ENCODE data around the gene FAM174B. TPM values are rescaled to one million over a fixed set of nuclear protein-coding genes. Genes with fewer than 3 reads are reported as not detected.

Gene FAM174B
- total RNA-seq, 4 donors from 2014 or later = 15.4 to 75.2 (median 18.3) TPM

DNA sequence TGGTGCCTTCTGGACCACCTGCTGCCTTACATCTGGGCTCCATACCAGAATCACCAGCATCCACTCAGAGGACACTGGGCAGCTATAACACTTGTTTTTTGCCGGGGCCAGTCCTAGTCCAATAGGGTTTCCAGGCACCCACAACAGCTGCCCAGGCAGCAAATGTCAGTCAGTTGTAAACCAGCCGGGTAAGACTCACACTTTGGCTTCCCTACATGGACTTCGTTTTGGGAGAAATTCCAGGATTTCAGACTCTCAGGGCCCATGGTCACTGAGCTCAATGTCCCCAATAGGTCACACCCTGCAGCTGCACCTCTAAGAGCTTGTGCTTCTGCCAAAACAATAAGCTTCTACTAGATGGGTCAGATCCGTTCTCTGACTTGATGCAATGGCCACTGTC lies 83.8 kb downstream of the FAM174B start:
- no peak for DNase-seq
- Histone ChIP-seq H3K9me3 (no peaks in the 10 kb centered on the region), H3K36me3 (no peaks in the 10 kb centered on the region), H3K4me1 (no peaks in the 10 kb centered on the region), H3K4me3 (no peak overlapping the region), H3K27me3 (no peaks in the 10 kb centered on the region), H3K27ac (no peak overlapping the region)
- intact Hi-C loops (cut with DNase I; ENCODE audit: low total_unique reads) (no loop called here), in situ Hi-C loops (cut with MboI; ENCODE audit: low pct_ligation_motif_present in 1 of 4, low pct_unique_long_range_greater_than_20kb in 1 of 4, low sequenced_read_pairs in 3 of 4) (no loop called here)
- TF ChIP-seq POLR2AphosphoS5 (IDR thresholded peaks at IDR 0.05) (no peak), EP300 (IDR thresholded peaks at IDR 0.05; ENCODE audit: low read depth) (no peak), POLR2A (IDR thresholded peaks at IDR 0.05) (no peak)
- TF ChIP-seq, protein P1, sequence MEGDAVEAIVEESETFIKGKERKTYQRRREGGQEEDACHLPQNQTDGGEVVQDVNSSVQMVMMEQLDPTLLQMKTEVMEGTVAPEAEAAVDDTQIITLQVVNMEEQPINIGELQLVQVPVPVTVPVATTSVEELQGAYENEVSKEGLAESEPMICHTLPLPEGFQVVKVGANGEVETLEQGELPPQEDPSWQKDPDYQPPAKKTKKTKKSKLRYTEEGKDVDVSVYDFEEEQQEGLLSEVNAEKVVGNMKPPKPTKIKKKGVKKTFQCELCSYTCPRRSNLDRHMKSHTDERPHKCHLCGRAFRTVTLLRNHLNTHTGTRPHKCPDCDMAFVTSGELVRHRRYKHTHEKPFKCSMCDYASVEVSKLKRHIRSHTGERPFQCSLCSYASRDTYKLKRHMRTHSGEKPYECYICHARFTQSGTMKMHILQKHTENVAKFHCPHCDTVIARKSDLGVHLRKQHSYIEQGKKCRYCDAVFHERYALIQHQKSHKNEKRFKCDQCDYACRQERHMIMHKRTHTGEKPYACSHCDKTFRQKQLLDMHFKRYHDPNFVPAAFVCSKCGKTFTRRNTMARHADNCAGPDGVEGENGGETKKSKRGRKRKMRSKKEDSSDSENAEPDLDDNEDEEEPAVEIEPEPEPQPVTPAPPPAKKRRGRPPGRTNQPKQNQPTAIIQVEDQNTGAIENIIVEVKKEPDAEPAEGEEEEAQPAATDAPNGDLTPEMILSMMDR (IDR thresholded peaks at IDR 0.05) = no peak
- 70 to 80% methylated on average over 1 to 4 of the region's 4 CpGs for WGBS, 2 donors (ENCODE audit: low coverage in 1 of 2)

DNA sequence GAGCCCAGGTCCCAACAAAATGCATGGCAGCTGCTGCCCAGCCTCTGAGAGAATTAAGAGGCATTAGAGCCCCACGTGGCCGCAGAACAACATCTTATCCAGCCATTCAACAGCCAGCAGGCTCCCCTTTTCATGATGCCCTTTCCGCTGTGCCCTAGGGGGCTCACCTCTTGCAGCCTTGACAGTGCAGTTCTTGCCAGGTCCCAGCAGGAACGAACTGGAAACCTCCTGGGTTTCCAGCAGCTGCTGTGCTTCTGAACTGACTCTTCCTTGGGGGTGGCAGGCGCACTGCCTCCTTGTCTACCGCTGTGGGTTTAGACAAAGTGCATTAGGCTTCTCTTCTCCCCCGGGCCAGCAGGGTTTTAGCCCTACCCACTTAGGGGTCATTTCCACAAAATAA lies 85.2 kb downstream of the FAM174B start:
- in situ Hi-C loops (cut with MboI; ENCODE audit: low pct_ligation_motif_present in 1 of 4, low pct_unique_long_range_greater_than_20kb in 1 of 4, low sequenced_read_pairs in 3 of 4) = no loop called here
- 58 to 100% methylated on average over 2 to 6 of the region's 7 CpGs for WGBS, 2 donors (ENCODE audit: low coverage in 1 of 2)
- intact Hi-C loops (cut with DNase I; ENCODE audit: low total_unique reads) = no loop called here

GRCh38 chr15:92569778-92570177 lies 85.8 kb downstream of the FAM174B start:
- DNase-seq = no peak
- no peak for TF ChIP-seq EP300 (IDR thresholded peaks at IDR 0.05; ENCODE audit: low read depth)
- TF ChIP-seq POLR2AphosphoS5 (IDR thresholded peaks at IDR 0.05) = no peak
- TF ChIP-seq, protein P1 (IDR thresholded peaks at IDR 0.05) = no peak
- TF ChIP-seq POLR2A (IDR thresholded peaks at IDR 0.05) = no peak
- Histone ChIP-seq H3K9me3 (no peaks in the 10 kb centered on the region), H3K27me3 (no peaks in the 10 kb centered on the region), H3K4me3 (no peak overlapping the region), H3K27ac (no peak overlapping the region), H3K36me3 (no peaks in the 10 kb centered on the region), H3K4me1 (no peaks in the 10 kb centered on the region)
- 41 to 48% methylated on average over 3 of the region's 3 CpGs for WGBS, 2 donors (ENCODE audit: low coverage in 1 of 2)
- intact Hi-C loops (cut with DNase I; ENCODE audit: low total_unique reads) = no loop called here
- in situ Hi-C loops (cut with MboI; ENCODE audit: low pct_ligation_motif_present in 1 of 4, low pct_unique_long_range_greater_than_20kb in 1 of 4, low sequenced_read_pairs in 3 of 4) = no loop called here

More for the DNA sequence above, 85.2 kb downstream of the FAM174B start:
- Histone ChIP-seq H3K36me3 (no peaks in the 10 kb centered on the region), H3K4me1 (no peaks in the 10 kb centered on the region), H3K27ac (no peak overlapping the region), H3K27me3 (no peaks in the 10 kb centered on the region), H3K4me3 (no peak overlapping the region), H3K9me3 (no peaks in the 10 kb centered on the region)
- TF ChIP-seq POLR2A (IDR thresholded peaks at IDR 0.05) (no peak), EP300 (IDR thresholded peaks at IDR 0.05; ENCODE audit: low read depth) (no peak), POLR2AphosphoS5 (IDR thresholded peaks at IDR 0.05) (no peak)
- TF ChIP-seq, protein P1 (IDR thresholded peaks at IDR 0.05) = no peak
- no peak for DNase-seq

Other genes with a start within 250 kb of the FAM174B start
- 100 to 1,000 TPM in 3 of 4 donors, 10 to 100 TPM in 1; 90.5 to 190 (median 138) TPM for gene CHD2, start 244.5 kb upstream of the FAM174B start, total RNA-seq